GM19351 (cell line): ENCODE results near the gene DMD.
"Not testable (repeated sequence)": the region's sequence is repeated elsewhere in the genome, so short reads cannot be mapped to it uniquely, and the experiment has no call there.

Experiments used
- ATAC-seq: cut with Tn5 transposase; IDR thresholded peaks from one replicate; pipeline ENCODE4 v1.9.1; 2021; ENCODE audit warnings: mild to moderate bottlenecking, moderate library complexity; ENCODE audit not compliant: unreplicated experiment

DMD gene

DNA sequence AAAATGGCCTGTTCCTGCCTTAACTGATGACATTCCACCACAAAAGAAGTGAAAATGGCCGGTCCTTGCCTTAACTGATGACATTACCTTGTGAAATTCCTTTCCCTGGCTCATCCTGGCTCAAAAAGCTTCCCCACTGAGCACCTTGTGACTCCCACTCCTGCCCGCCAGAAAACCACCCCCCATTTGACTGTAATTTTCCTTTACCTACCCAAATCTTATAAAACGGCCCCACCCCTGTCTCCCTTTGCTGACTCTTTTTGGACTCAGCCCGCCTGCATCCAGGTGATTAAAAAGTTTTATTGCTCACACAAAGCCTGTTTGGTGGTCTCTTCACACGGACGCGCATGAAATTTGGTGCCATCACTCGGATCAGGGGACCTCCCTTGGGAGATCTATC, 1833.5 kb downstream of the DMD start:
- not testable (repeated sequence) for ATAC-seq

DNA sequence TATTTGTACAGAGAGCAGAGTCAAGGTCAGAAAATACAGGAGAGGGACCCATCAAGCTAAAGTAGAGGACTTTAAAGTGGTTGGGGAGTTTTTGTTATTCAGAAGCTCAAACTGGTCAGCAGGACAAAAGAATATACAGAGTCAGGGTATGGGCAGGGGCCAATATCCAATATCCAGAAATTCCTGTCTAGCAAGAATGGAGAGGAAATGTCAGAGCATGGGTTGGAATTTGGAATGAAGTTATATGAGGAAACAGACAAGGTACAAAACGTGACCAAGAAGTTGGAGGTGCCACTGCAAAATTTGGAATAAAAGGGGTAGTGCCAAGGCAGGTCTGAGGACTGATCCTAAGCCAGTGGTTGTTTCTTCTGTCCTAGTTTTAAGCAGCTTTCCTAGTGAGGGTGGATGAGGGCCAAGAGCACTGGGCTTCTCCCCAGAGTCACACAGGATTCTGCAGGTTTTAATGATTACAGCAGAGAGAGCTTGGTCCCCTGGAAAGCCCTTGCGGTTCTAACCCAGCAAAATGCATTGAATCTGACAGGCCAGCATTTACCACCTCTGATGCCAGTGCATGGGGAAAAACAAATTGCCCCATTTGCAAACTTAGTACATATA, 1834.8 kb downstream of the DMD start:
- ATAC-seq = no peak

DNA sequence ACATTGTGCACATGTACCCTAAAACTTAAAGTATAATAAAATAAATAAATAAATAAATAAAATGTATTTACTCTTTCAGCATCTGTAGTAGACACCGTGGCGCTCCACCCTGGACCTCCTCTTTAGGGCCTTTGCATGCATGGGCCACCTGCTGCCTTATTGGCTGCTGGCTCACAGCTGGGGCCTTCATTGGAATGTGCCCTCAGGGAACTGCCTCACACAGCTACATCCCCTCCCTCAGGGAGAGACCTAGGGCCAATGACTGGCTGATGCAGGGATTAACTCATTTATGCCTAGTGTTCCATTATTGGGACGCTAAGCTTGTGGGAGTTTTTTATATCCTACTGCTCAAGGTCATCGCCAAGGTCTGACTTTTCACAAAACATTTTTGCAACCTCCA, 1836.6 kb downstream of the DMD start:
- ATAC-seq = no peak

DNA sequence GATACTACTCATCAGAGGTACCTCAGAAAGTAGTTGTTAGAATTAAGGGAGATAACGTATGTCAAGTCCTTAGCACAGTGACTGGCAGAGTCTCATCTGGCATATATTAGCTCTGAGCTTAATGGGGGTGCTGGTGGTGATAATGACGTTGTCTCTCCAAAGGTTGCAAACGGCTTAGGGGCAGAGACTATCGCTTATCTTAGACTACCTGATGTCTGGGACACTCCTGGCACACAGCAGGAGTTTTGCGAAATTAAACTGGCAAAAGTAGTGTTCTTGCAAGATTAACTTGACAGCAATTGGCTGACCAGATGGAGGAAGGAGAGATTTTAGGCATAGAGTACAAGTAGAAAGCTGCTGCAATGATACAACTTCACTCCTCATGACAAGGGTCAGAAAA, 1839.4 kb downstream of the DMD start:
- no peak for ATAC-seq

DNA sequence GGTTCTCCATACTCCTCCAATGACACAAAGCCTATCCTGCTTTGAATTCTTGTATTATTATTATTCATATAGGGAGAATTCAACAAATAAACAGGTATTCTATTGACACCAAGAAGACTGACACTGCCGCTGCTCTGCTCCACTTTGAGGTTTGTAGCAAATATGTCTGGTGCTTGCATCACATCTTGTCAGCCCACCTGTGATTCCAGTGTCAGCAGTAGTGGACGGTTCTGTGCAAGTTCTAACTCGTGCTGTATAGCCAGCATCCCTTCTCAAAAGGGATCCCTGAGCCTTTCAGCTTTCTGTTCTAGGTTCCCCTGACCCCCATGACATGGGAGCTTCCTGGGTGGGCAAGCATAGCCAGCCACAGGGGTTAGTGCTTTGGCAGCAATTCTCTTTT, 1843.5 kb downstream of the DMD start:
- ATAC-seq = no peak

DNA sequence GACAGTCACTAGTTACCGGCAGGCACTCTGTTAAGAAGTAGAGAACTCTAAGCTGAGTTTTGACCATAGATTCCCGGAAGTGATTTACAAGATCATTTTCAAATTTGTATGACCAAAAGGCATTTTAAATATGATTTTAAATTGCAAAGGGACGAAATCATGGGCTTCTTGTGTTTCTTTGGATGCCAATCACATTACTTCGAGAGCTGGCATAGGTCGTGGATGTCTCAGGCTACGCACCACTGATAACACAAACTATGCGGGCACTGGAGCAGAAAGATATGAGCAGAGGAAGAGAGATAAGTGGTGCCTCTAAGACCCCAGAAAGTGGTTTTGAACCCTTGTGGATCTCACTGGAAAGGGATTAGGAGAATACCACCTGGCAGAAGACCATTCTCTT, 1845.3 kb downstream of the DMD start:
- ATAC-seq = no peak

DNA sequence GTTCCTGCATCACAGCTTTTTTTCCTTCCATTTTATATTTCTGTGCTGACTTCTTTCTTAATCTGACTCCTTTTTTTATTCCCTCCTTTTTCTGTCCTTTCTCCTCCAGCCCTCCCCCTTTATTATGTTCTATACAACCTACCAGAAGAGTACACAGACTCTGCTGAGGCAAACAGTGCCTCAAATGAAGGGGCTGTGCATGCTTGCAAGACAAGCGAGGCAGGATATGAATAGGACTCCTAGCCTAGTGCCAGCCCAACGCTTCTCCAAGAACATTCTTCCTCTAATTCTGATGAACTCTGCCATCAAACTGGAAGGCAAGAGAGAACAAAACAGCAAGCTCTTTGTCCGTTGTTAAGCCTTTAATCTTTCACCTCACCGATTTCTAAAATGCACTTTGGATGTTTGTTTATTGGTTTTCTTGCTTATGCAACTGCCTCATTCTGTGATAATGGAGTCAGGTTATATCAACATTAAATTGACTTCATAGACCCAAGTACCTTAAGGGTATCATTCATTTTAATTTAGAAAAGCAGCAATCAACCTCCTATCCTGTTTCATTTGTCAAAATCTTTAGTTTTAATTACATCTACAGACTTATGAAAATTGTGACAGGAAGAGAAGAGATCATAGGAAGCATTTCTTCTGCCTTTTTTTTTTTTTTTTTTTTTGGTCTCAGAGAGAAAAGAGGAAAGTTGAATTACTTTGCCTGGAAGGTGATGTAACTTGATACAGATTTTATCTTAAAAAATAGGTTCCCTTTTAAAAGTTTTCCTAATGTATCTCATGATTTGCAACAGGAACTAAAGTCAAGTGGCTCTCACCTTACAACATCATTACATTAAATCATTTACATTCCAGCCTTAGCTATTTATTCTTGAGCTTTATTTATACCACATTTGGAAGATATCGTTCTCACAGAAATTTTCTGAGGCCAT, 1854.8 kb downstream of the DMD start:
- no peak for ATAC-seq

DNA sequence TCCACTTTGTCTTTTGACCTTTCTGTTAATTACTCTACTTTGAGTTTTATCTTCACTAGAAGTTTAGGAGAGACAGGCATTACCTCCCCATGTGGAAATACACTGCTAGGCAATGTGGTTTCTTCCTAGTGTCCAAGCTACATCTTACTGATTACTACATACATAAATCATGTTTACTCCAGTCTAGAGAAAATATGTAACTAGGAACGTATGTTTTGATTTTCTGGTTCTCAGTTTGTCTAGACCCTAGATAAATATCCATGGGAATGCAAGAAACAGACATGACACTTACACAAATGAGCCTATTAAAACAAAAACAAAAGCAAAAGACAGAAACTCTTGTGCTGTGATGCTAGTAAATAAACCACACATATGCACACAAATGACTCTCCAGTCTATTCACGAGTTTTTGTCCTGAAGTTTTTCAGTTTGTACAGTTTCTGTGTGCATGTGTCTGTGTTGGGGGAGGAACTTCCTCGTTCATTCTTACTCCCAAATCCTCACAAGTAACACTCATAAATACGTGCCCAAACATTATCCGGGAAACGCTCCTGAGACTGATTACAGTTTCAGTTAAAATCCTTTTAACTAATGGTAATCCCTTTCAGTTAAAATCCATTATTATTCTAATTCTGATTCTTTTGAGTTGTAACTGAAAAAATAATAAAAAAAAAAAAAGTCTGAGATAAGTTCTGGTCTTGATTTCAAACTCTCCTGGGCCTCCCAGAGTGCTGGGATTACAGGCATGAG, 1856.0 kb downstream of the DMD start:
- no peak for ATAC-seq

DNA sequence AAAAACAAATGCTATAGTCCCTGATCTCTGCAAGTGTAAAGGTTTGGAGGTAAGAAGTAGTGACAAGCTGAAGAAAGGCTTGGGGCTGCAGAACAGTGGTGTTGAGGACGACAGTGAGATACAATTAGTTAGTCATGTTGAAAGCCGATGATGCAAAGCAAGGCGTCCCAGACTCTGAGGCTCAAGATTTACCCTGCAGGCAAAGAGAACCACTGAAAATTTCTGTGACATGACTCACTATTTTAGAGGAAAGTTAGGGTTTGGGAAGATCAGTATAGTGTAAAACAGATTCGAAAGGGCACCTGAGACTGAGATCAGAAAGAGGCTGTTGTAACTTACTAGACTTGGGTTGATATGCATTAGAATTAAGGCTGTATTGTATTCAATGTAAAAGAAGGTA, 1858.3 kb downstream of the DMD start:
- no peak for ATAC-seq

DNA sequence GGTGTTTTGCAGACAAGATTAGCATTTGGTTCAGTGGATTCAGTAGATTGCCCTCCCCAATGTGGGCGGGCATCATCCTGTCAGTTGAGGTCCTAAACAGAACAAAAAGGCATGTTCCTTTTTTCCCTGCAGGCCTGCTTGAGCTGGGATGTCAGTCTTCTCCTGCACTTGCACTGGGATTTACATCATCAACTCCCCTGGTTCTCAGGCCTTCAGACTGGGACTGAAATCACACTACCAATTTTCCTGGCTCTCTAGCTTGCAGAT, 1860.6 kb downstream of the DMD start:
- no peak for ATAC-seq

DNA sequence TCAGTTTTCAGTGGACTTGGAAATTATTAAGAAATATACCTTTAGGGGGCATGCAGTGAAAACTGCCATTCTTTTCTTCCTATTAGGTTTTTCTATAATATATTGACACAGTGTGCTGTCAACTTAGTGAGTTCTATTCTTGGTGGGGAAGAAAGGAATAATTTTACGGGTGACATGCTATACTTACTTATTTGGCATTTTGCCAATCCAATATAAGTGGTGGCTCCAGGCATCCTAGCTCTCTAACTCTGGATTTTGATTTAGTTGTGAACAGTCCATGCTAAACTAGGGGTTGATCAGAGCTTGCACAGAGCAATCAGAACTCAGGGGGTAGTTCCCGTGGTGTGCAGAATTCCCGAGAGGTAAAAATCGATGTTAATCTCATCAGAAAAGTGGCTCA, 1861.8 kb downstream of the DMD start:
- no peak for ATAC-seq

DNA sequence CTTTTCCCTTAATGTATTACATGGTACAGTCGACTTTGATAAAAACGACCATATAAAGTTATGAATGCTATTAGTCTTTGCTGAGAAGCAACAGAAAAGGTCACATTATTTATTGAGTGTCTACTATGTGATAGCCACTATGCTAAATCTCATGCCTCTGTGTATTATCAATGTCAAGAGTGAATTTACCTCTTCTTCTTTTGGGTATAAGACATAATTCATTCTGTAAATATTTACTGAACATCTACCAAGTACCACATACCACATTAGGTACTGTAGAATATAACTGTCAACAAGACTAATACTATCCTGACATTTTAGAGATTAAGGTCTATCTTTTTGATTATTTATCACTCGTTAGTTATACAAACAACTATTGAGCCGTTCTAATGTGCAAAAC, 1870.8 kb downstream of the DMD start:
- no peak for ATAC-seq

DNA sequence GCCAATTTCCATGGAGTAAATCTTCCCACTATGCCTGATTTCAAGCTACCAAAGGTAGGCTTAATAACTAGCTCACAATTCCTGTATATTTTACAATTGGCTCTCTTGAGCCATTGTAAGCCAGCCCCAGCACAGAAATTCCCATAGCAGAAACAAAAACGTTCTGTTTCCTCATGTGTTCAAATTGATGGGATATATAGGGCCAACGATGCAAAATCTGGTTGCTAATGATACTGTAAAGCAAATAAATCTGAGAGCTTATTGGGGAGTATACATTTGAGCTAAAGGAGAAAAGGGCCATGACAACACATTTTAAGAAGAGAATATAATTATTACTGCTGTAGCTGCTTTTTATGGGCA, 1872.4 kb downstream of the DMD start:
- ATAC-seq = no peak

DNA sequence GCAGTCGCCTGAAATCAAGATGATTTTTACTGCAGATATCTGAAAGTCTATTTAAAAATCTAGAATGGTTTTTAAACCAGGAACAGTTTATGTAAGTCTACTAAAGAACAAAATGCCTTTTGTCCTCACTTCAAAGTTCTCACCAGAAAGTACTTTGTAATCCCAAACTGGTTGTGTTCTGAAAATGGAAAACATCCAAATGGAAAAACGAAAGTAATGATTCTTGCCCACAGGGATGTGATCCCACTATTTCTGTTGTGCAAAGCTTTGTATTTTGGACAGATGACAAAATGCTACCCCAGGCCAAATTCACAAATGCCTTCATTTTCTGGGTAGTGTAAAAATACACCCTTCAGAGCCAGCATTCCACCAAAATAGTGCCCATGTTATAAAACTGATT, 1874.0 kb downstream of the DMD start:
- no peak for ATAC-seq

DNA sequence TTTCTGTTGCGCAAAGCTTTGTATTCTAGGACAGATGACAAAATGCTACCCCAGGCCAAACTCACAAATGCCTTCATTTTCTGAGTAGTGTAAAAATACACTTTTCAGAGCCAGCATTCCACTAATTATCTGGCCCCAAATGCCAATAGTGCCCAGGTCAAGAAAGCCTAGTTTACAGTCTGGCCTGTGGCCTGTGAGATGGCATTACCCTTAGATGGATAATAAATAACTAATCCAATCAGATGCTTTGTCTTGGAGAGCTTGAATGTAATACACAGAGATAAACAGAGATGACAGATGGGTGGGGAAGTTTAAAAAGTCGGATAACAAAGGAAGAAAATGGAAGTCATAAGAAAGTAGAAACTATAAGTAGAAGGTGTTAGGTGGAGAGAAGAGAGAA, 1874.9 kb downstream of the DMD start:
- no peak for ATAC-seq

DNA sequence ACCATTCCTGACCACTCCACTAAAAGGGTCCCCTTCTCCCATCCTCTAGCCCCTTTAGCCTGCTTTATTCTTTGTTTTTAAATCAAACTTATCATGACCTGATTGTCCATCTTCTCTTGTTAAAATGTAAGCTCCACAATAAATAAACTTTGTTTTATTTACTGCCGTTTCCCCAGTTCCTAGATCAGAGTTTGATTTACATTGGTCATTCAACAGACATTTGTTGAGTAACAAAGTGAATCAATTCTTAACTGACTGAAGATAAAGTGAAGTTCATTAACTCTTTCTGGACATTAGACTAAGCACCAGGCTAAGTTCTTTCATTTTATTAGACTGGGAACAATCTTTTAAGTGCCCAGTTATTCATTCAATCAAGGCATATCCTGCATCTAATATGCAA, 1876.4 kb downstream of the DMD start:
- no peak for ATAC-seq

DNA sequence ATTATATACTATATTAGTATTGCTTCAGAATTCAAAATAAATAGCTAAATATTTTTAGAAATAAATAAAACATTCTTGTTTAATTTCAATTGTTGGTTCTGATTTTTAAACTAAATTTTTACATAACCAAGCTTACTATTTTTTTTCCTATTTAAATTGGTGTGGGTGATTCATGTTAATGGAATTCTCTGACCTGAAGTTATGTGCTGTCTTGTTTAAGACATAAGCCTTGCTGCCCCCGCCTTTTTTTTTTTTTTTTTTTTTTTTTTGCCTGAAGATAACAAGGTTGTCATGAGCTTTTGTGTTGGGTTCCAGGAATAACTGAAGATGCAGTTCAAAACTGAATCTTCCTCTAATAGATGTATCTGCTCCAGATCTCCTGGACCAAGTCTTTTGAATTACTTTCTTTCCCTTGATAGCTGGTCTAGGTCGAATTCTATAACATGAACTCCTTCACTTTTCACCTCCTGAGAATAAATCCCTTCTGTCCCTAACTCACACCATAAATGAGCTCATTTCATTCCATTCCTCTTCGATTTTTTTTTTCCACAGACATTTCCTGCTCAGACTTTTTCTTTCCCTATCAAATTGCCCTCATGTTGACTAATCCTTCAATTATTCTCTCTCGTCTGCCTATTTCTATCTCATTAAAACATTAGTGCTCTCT, 1878.1 kb downstream of the DMD start:
- no peak for ATAC-seq

DNA sequence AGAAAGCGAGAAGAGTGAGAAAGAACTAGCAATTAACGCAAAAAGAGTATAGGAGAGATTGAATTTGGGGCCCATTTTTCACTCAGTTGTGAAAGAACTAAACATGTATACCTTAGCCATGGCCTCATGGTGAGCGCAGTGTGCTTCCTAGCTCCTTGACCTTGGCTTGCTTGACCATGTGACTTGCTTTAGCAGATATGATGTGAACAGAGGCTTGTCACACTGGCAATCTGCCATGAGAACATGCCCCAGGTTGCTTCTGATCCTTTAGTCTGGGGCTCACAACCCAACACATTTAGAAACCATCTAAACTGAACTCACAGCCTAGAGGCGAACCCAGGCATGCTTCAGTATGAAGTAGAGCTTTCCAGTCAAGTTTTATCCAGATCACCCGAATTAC, 1879.4 kb downstream of the DMD start:
- ATAC-seq = no peak

DNA sequence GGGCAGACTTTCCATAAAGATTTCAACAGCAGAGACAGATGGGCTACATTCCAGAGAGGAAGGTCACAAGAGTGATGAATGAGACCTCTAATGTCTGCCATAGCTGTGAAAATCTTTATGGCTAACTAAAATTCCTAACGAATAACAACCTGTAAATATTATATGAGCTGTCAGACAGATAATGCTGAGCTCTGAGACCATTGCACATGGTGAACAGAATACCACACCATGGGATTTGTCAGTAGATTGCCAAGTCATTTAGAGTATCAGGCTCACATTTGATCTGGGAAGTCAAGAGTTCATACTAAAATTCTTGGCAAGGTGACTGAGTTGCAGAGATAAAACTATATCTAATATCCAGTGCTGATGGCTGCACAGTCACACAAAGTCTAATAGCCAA, 1880.3 kb downstream of the DMD start:
- no peak for ATAC-seq

DNA sequence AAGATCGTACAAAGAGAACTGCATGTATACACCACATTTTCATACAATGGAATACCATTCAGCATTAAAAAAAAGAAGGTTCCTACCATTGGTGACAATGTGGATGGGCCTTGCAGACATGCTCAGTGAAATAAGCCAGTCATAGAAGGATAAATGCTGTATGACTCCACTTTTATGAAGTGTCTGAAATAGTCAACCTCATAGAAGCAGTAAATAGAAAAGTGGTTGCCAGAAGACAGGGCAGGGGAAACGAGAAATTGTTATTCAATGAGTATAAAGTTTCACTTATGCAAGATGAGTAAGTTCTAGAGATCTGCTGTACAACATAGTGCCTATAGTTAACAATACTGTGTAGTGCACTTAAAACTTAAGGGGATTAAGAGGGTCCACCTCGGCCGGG, 1882.1 kb downstream of the DMD start:
- peak; percentile 72 for ATAC-seq

DNA sequence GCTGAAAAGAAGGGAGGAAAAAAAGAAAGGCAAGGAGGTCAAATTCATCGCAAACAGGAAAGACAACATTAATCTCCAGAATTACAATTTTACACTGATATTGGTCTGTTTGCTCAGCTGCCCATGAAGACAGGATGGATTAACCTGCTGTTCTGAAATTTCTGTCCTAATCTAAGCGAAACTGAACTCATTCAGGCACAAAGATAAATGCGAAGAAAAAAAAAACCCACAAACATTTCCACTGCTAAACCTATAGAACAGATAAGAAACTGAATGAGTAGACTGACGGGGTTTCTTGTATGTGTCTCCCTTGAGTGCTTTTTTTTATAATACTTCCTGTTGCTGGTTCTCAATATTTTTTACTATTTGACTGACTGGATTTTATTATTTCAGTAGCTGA, 1887.7 kb downstream of the DMD start:
- ATAC-seq = peak; percentile 91

DNA sequence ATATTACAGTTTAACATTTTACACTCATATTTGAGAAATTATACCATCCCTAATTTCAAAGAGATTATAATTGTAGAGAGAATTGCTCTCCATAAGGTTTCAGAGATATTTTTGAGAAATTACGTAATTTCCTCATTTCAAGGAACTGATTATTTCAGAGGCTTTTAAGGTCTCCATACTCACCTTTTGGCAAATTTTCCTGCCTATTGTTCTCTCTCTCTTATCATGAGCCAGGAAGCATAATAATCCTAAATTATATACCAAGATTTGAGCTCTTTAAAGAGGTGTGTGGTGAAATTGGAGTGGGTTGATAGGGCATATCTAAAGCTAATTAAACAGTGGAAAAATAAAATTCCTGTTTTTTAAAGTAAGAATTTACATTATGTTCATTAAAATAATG, 1890.6 kb downstream of the DMD start:
- no peak for ATAC-seq
